Astrocyte (in vitro differentiated cells and primary cell): ENCODE measurements around the gene TKT. TPM values are rescaled to one million over a fixed set of nuclear protein-coding genes. Genes with fewer than 3 reads are reported as not detected.
A peak's percentile ranks its signal among the peaks of the same experiment; 100 is the strongest.

Experiments used
- DNase-seq: peaks from one replicate; pipeline ENCODE4 v3.0.0-alpha.2; 2010; ENCODE audit warnings: low read depth
- FAIRE-seq: peaks from 2 replicates; lab custom pipeline; 2011; peaks lifted over from hg19 to GRCh38; lab: Jason Lieb, UNC
- H2AFZ ChIP-seq: 2 replicates; pipeline ENCODE4 v1.6.0; 2012; ENCODE audit warnings: low read depth, low read length, inconsistent platforms
- H3K27ac ChIP-seq: 2 replicates; pipeline ENCODE4 v1.5.1; 2011; ENCODE audit warnings: low read depth, low read length, inconsistent platforms
- H3K27me3 ChIP-seq: 2 replicates; pipeline ENCODE4 v1.6.0; 2011; ENCODE audit warnings: low read length, inconsistent platforms; ENCODE audit not compliant: insufficient read depth
- H3K36me3 ChIP-seq: 2 replicates; pipeline ENCODE4 v1.5.1; 2011; ENCODE audit warnings: low read length, inconsistent platforms; ENCODE audit not compliant: insufficient read depth
- H3K4me1 ChIP-seq: 2 replicates; pipeline ENCODE4 v1.5.1; 2011; ENCODE audit warnings: low read length, inconsistent platforms; ENCODE audit not compliant: insufficient read depth
- H3K4me2 ChIP-seq: 2 replicates; pipeline ENCODE4 v1.6.0; 2012; ENCODE audit warnings: low read length, inconsistent platforms
- H3K4me3 ChIP-seq: 2 replicates; pipeline ENCODE4 v1.5.1; 2011; ENCODE audit warnings: low read depth, mild to moderate bottlenecking, low read length, inconsistent platforms; ENCODE audit not compliant: insufficient read depth
- H3K79me2 ChIP-seq: 2 replicates; pipeline ENCODE4 v1.6.0; 2012; ENCODE audit warnings: mild to moderate bottlenecking, low read length, inconsistent platforms; ENCODE audit not compliant: insufficient read depth
- H3K9ac ChIP-seq: 2 replicates; pipeline ENCODE4 v1.6.0; 2012; ENCODE audit warnings: mild to moderate bottlenecking, low read length, inconsistent platforms
- H3K9me3 ChIP-seq: 2 replicates; pipeline ENCODE4 v1.5.1; 2012; ENCODE audit warnings: low read depth, mild to moderate bottlenecking, low read length, inconsistent platforms; ENCODE audit not compliant: insufficient read depth
- H4K20me1 ChIP-seq: 2 replicates; pipeline ENCODE4 v1.6.0; 2012; ENCODE audit warnings: low read length, inconsistent platforms; ENCODE audit not compliant: insufficient read depth
- H3K27ac Mint-ChIP-seq: one replicate; pipeline ENCODE4 v1.8.0; 2021; ENCODE audit warnings: mild to moderate bottlenecking, mixed read lengths; ENCODE audit not compliant: unreplicated experiment
- H3K27me3 Mint-ChIP-seq: one replicate; pipeline ENCODE4 v1.8.0; 2021; ENCODE audit warnings: low read depth, mixed read lengths; ENCODE audit not compliant: unreplicated experiment
- H3K36me3 Mint-ChIP-seq: one replicate; pipeline ENCODE4 v1.8.0; 2021; ENCODE audit warnings: low read depth, mixed read lengths; ENCODE audit not compliant: unreplicated experiment
- H3K4me1 Mint-ChIP-seq: one replicate; pipeline ENCODE4 v1.8.0; 2021; ENCODE audit warnings: low read depth, mixed read lengths; ENCODE audit not compliant: unreplicated experiment
- H3K4me3 Mint-ChIP-seq: one replicate; pipeline ENCODE4 v1.8.0; 2021; ENCODE audit warnings: mild to moderate bottlenecking, moderate library complexity, mixed read lengths; ENCODE audit not compliant: unreplicated experiment
- H3K9me3 Mint-ChIP-seq: one replicate; pipeline ENCODE4 v1.8.0; 2021; ENCODE audit warnings: mild to moderate bottlenecking, mixed read lengths; ENCODE audit not compliant: unreplicated experiment
- CTCF ChIP-seq: IDR thresholded peaks from 2 replicates; pipeline ENCODE4 v1.5.1; 2011; ENCODE audit warnings: low read depth, mild to moderate bottlenecking, inconsistent platforms, low read length, moderate library complexity; ENCODE audit not compliant: insufficient read depth
- EZH2 ChIP-seq: IDR thresholded peaks from 2 replicates; pipeline ENCODE4 v1.6.1; 2012; ENCODE audit warnings: mild to moderate bottlenecking, low read length, inconsistent platforms; ENCODE audit not compliant: insufficient read depth
- total RNA-seq: library from RNA; stranded (reverse); gene quantifications from 2 replicates; pipeline ENCODE4 v1.2.1, GENCODE V29; 2021

The TKT gene
- total RNA-seq, 1 donor from 2014 or later, result 318 TPM

- Histone ChIP-seq H3K36me3 (peaks cover 18% of the 10 kb centered on the region), H3K27me3 (no peaks in the 10 kb centered on the region), H4K20me1 (no peaks in the 10 kb centered on the region), H3K79me2 (no peaks in the 10 kb centered on the region), H3K4me3 (no peak overlapping the region), H3K9me3 (no peaks in the 10 kb centered on the region), H3K27ac (no peak overlapping the region), H3K9ac (peak overlapping the region; percentile 40), H3K4me2 (peak overlapping the region; percentile 58), H2AFZ (no peak overlapping the region), H3K4me1 (no peaks in the 10 kb centered on the region)
- no peak for TF ChIP-seq EZH2
- TF ChIP-seq CTCF, result no peak
- FAIRE-seq, result no peak
- Mint-ChIP-seq H3K9me3 (no peaks in the 10 kb centered on the region), H3K4me1 (peaks cover 25% of the 10 kb centered on the region), H3K36me3 (peaks cover 9% of the 10 kb centered on the region), H3K27ac (peak overlapping the region; percentile 89), H3K27me3 (no peaks in the 10 kb centered on the region), H3K4me3 (peak overlapping the region; percentile 66)
- peak; percentile 62 for DNase-seq
Observed at GRCh38 chr3:53287131-53287629, 31.4 kb upstream of the TKT start.

- Mint-ChIP-seq H3K4me3 (peak overlapping the region; percentile 66), H3K36me3 (peaks cover 8% of the 10 kb centered on the region), H3K9me3 (no peaks in the 10 kb centered on the region), H3K27me3 (no peaks in the 10 kb centered on the region), H3K27ac (peak overlapping the region; percentile 89), H3K4me1 (peaks cover 25% of the 10 kb centered on the region)
- DNase-seq (no peak), FAIRE-seq (no peak)
- Histone ChIP-seq H3K9ac (peak overlapping the region; percentile 40), H3K36me3 (peaks cover 17% of the 10 kb centered on the region), H3K27me3 (no peaks in the 10 kb centered on the region), H3K9me3 (no peaks in the 10 kb centered on the region), H2AFZ (no peak overlapping the region), H3K4me2 (peak overlapping the region; percentile 58), H3K4me1 (no peaks in the 10 kb centered on the region), H3K27ac (no peak overlapping the region), H3K4me3 (no peak overlapping the region), H3K79me2 (no peaks in the 10 kb centered on the region), H4K20me1 (no peaks in the 10 kb centered on the region)
- TF ChIP-seq EZH2, result no peak
- TF ChIP-seq CTCF, result no peak
Observed at GRCh38 chr3:53286727-53287126, 30.9 kb upstream of the TKT start.

- Histone ChIP-seq H3K9me3 (no peaks in the 10 kb centered on the region), H3K36me3 (peaks cover 17% of the 10 kb centered on the region), H3K4me2 (no peak overlapping the region), H3K27ac (no peak overlapping the region), H3K9ac (no peak overlapping the region), H3K4me1 (no peaks in the 10 kb centered on the region), H3K4me3 (no peak overlapping the region), H3K79me2 (no peaks in the 10 kb centered on the region), H3K27me3 (no peaks in the 10 kb centered on the region), H2AFZ (no peak overlapping the region), H4K20me1 (no peaks in the 10 kb centered on the region)
- no peaks in the 10 kb centered on the region for H3K27me3 Mint-ChIP-seq
- DNase-seq, result no peak
- peaks cover 3% of the 10 kb centered on the region for H3K36me3 Mint-ChIP-seq
- no peak overlapping the region for H3K4me3 Mint-ChIP-seq
- no peak overlapping the region for H3K27ac Mint-ChIP-seq
- no peaks in the 10 kb centered on the region for H3K9me3 Mint-ChIP-seq
- FAIRE-seq, result no peak
- peaks cover 20% of the 10 kb centered on the region for H3K4me1 Mint-ChIP-seq
- TF ChIP-seq CTCF (no peak), EZH2 (no peak)
Observed at GRCh38 chr3:53282581-53282980, 26.8 kb upstream of the TKT start.
